Neural cell (in vitro differentiated cells): Measurements from ENCODE around the gene CPA2. TPM values are rescaled to one million over a fixed set of nuclear protein-coding genes. Genes with fewer than 3 reads are reported as not detected.

ENCODE experiments used
- H2AFZ ChIP-seq: fragments of 200-600, 300-800 bp; sonication (generic), shearing (Covaris generic); 2 replicates; pipeline ENCODE4 v1.6.0; 2014; ENCODE audit warnings: low read depth, mild to moderate bottlenecking, antibody characterized with exemption, low read length, moderate library complexity
- H3F3A ChIP-seq: fragments of 200-600 bp; shearing (Covaris generic); 2 replicates; pipeline ENCODE4 v1.6.1; 2016; ENCODE audit warnings: mild to moderate bottlenecking, moderate library complexity, mixed read lengths, antibody characterized with exemption, low read length; ENCODE audit not compliant: insufficient read depth, poor library complexity, severe bottlenecking
- H3K27ac ChIP-seq: fragments of 200-600, 300-800 bp; sonication (generic), shearing (Covaris generic); 2 replicates; pipeline ENCODE4 v1.5.1; 2014; ENCODE audit warnings: mild to moderate bottlenecking, low read length, moderate library complexity
- H3K27me3 ChIP-seq: fragments of 300-800, 200-600 bp; sonication (generic), shearing (Covaris generic); 2 replicates; pipeline ENCODE4 v1.6.0; 2014; ENCODE audit warnings: mild to moderate bottlenecking, low read depth, low read length, moderate library complexity; ENCODE audit not compliant: insufficient read depth
- H3K36me3 ChIP-seq: fragments of 300-800, 200-600 bp; sonication (generic), shearing (Covaris generic); 2 replicates; pipeline ENCODE4 v1.5.1; 2014; ENCODE audit warnings: mild to moderate bottlenecking, antibody characterized with exemption, low read length, moderate library complexity; ENCODE audit not compliant: insufficient read depth
- H3K4me2 ChIP-seq: fragments of 300-800, 200-600 bp; sonication (generic), shearing (Covaris generic); 2 replicates; pipeline ENCODE4 v1.6.0; 2014; ENCODE audit warnings: mild to moderate bottlenecking, low read length
- H3K4me3 ChIP-seq: fragments of 300-800, 200-600 bp; sonication (generic), shearing (Covaris generic); 2 replicates; pipeline ENCODE4 v1.5.1; 2014; ENCODE audit warnings: mild to moderate bottlenecking, low read length, moderate library complexity
- H3K79me2 ChIP-seq: fragments of 200-600 bp; shearing (Covaris generic); replicated peaks from 2 replicates; pipeline ENCODE4 v1.6.0; 2014; ENCODE audit warnings: mild to moderate bottlenecking, low read length, moderate library complexity; ENCODE audit not compliant: insufficient read depth
- H3K9ac ChIP-seq: fragments of 300-800, 200-600 bp; sonication (generic), shearing (Covaris generic); 2 replicates; pipeline ENCODE4 v1.6.1; 2016; ENCODE audit warnings: mild to moderate bottlenecking, low read length, mixed read lengths
- H3K9me2 ChIP-seq: fragments of 200-600 bp; shearing (Covaris generic); 2 replicates; pipeline ENCODE4 v1.6.1; 2016; ENCODE audit warnings: mild to moderate bottlenecking, low read length, mixed read lengths; ENCODE audit not compliant: insufficient read depth
- H3K9me3 ChIP-seq: fragments of 200-600, 300-800 bp; sonication (generic), shearing (Covaris generic); 2 replicates; pipeline ENCODE4 v1.6.1; 2016; ENCODE audit warnings: mild to moderate bottlenecking, mixed run types, low read length, moderate library complexity, mixed read lengths
- H4K20me1 ChIP-seq: fragments of 200-600 bp; shearing (Covaris generic); 2 replicates; pipeline ENCODE4 v1.6.1; 2016; ENCODE audit warnings: mild to moderate bottlenecking, mixed run types; ENCODE audit not compliant: insufficient read depth
- CTCF ChIP-seq: fragments of 450-650 bp; IDR thresholded peaks from 2 replicates; pipeline ENCODE4 v1.5.1; 2014; ENCODE audit warnings: antibody characterized with exemption, mild to moderate bottlenecking, moderate library complexity; ENCODE audit not compliant: poor library complexity, severe bottlenecking
- EP300 ChIP-seq: fragments of 450-650 bp; conservative IDR thresholded peaks from 2 replicates; pipeline ENCODE4 v1.6.1; 2014; ENCODE audit warnings: antibody characterized with exemption, mild to moderate bottlenecking, moderate library complexity; ENCODE audit not compliant: poor library complexity, severe bottlenecking
- EZH2 ChIP-seq: fragments of 200-600, 300-800 bp; shearing (Covaris generic), sonication (generic); IDR thresholded peaks from 2 replicates; pipeline ENCODE4 v1.6.1; 2014; ENCODE audit warnings: antibody characterized with exemption, low read length, borderline replicate concordance, mild to moderate bottlenecking; ENCODE audit not compliant: insufficient read depth, poor library complexity, severe bottlenecking
- MXI1 ChIP-seq: fragments of 450-650 bp; conservative IDR thresholded peaks from 2 replicates; pipeline ENCODE4 v1.6.1; 2014; ENCODE audit warnings: antibody characterized with exemption, mild to moderate bottlenecking; ENCODE audit not compliant: poor library complexity, severe bottlenecking
- POLR2AphosphoS5 ChIP-seq: IDR thresholded peaks from 2 replicates; pipeline ENCODE4 v1.6.1; 2012
- RAD21 ChIP-seq: fragments of 450-650 bp; conservative IDR thresholded peaks from 2 replicates; pipeline ENCODE4 v1.6.1; 2014; ENCODE audit warnings: antibody characterized with exemption, mild to moderate bottlenecking, moderate library complexity
- REST ChIP-seq: IDR thresholded peaks from 2 replicates; pipeline ENCODE4 v1.6.1; 2012; ENCODE audit warnings: borderline replicate concordance
- SMC3 ChIP-seq: fragments of 450-650 bp; conservative IDR thresholded peaks from 2 replicates; pipeline ENCODE4 v1.6.1; 2014; ENCODE audit warnings: antibody characterized with exemption, mild to moderate bottlenecking, moderate library complexity; ENCODE audit not compliant: poor library complexity
- TAF1 ChIP-seq: IDR thresholded peaks from 2 replicates; pipeline ENCODE4 v1.6.1; 2012; ENCODE audit warnings: low read depth
- polyA plus RNA-seq: library from polyadenylated mRNA; depleted of rRNA; stranded (reverse); fragments of >200 nt; gene quantifications from 2 replicates; pipeline ENCODE4 v1.2.3, GENCODE V29; 2014

The CPA2 gene
- polyA plus RNA-seq, 1 donor from 2014 or later: 0.41 TPM

- no peaks in the 10 kb centered on the region for H4K20me1 ChIP-seq
- TF ChIP-seq REST: no peak
- no peak for TF ChIP-seq TAF1
- no peak for TF ChIP-seq SMC3
- no peak for TF ChIP-seq MXI1
- no peak for TF ChIP-seq EZH2
- no peak for TF ChIP-seq POLR2AphosphoS5
- no peak for TF ChIP-seq CTCF
- no peak for TF ChIP-seq RAD21
- TF ChIP-seq EP300: no peak
- no peaks in the 10 kb centered on the region for H3K27me3 ChIP-seq
- no peaks in the 10 kb centered on the region for H3K9me3 ChIP-seq
- H3K4me3 ChIP-seq: no peak overlapping the region
- no peak overlapping the region for H3K9ac ChIP-seq
- H3K4me2 ChIP-seq: no peak overlapping the region
- no peaks in the 10 kb centered on the region for H3K36me3 ChIP-seq
- no peaks in the 10 kb centered on the region for H3K9me2 ChIP-seq
- no peaks in the 10 kb centered on the region for H3F3A ChIP-seq
- no peak overlapping the region for H3K27ac ChIP-seq
- H3K79me2 ChIP-seq: no peaks in the 10 kb centered on the region
- no peak overlapping the region for H2AFZ ChIP-seq
Measured at GRCh38 chr7:130290745-130291144, 24.1 kb downstream of the CPA2 start.

DNA sequence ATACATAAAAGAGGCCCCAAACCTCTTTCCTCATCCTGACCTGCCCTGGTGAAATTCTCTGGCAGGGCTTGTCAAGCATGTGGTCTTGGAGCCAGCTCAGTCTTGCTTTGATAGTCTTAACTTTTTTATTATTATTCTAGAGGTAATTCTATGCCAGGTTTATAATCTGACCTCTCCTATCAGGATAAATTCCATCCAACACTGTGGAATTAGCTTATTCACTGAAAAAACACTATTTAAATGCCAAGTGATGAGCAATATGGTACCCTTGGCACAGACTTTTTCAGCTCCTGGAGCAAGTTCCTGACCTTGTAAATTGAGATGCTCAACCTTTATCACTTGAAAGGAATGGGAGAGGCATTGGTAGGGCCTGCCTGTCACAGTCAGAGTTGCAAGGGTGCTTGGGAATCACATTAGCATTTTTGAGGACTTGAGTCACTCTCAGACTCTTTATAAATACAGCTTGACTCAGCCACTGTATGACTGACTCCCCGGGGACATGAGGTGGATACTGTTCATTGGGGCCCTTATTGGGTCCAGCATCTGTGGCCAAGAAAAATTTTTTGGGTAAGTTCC is 26.1 kb downstream of the CPA2 start, which contains the start of gene CPA4:
Gene CPA4 (plus strand): TSS at position 480 of the 576 bp plus-strand sequence. CDS start 20 bp downstream, at position 500.
- TF ChIP-seq RAD21 (no peak), REST (no peak), EZH2 (no peak), POLR2AphosphoS5 (no peak)
- no peak within 1 kb of the TSS for H3K4me2 ChIP-seq
- no peak within 1 kb of the TSS for H3K9ac ChIP-seq

More for the DNA sequence above, 26.1 kb downstream of the CPA2 start, which contains the start of gene CPA4:
- Histone ChIP-seq H3F3A (no peaks in the 10 kb centered on the region), H3K27ac (peak within 1 kb of the TSS; percentile 57), H3K4me3 (no peak within 1 kb of the TSS), H3K9me3 (no peaks in the 10 kb centered on the region), H3K36me3 (no peaks in the 10 kb centered on the region), H2AFZ (no peak within 1 kb of the TSS), H3K9me2 (no peaks in the 10 kb centered on the region), H3K79me2 (no peaks in the 10 kb centered on the region), H4K20me1 (no peaks in the 10 kb centered on the region), H3K27me3 (no peaks in the 10 kb centered on the region)
